IMR-90 (cell line): ENCODE results near the gene ROS1. TPM values are rescaled to one million over a fixed set of nuclear protein-coding genes. Genes with fewer than 3 reads are reported as not detected.
"Not testable (repeated sequence)": the region's sequence is repeated elsewhere in the genome, so short reads cannot be mapped to it uniquely, and the experiment has no call there.

Experiments
- ATAC-seq: fragments of 200-7000 bp; cut with Tn5 transposase; 2 replicates; pipeline ENCODE4 v1.9.1; 2020; ENCODE audit warnings: low read depth, mild to moderate bottlenecking, moderate library complexity
- BruUV-seq: library from RNA; stranded (reverse); fragments of 400-500 nt; replicated peaks from 2 replicates; lab custom pipeline; 2021; lab: Mats Ljungman, UMichigan
- CTCF ChIA-PET: fragments of 300-600 bp; formaldehyde crosslinking; extraction: SDS; loops from one replicate; lab custom pipeline; 2021; ENCODE audit warnings: antibody characterized with exemption; lab: Yijun Ruan, JAX
- POLR2A ChIA-PET: fragments of 300-600 bp; sonication (Branson Sonifier 250); formaldehyde crosslinking; loops from one replicate; lab custom pipeline; 2022; ENCODE audit warnings: antibody characterized with exemption; ENCODE audit not compliant: unreplicated experiment; lab: Charles Lee
- DNase-seq: peaks from one replicate; pipeline ENCODE4 v3.0.0; 2013
- H2AFZ ChIP-seq: replicated peaks from 2 replicates; pipeline ENCODE3; 2013; ENCODE audit warnings: low read length, mild to moderate bottlenecking; ENCODE audit not compliant: poor library complexity
- H2AK5ac ChIP-seq: 2 replicates; pipeline ENCODE4 v1.6.1; 2013; ENCODE audit warnings: low read depth, low read length, inconsistent platforms
- H2AK9ac ChIP-seq: replicated peaks from 2 replicates; pipeline ENCODE3; 2013; ENCODE audit warnings: mild to moderate bottlenecking, low read depth, low read length, moderate library complexity; ENCODE audit not compliant: poor library complexity
- H2BK120ac ChIP-seq: 2 replicates; pipeline ENCODE4 v1.6.1; 2013; ENCODE audit warnings: low read depth, low read length, inconsistent platforms
- H2BK15ac ChIP-seq: 3 replicates; pipeline ENCODE4 v1.6.1; 2013; ENCODE audit warnings: low read depth, low read length, inconsistent platforms
- H2BK20ac ChIP-seq: 2 replicates; pipeline ENCODE4 v1.6.1; 2013; ENCODE audit warnings: low read depth, mild to moderate bottlenecking, inconsistent platforms, low read length, moderate library complexity
- H2BK5ac ChIP-seq: 2 replicates; pipeline ENCODE4 v1.6.1; 2013; ENCODE audit warnings: mild to moderate bottlenecking, low read depth, low read length, inconsistent platforms; ENCODE audit not compliant: poor library complexity, severe bottlenecking
- H3K14ac ChIP-seq: replicated peaks from 2 replicates; pipeline ENCODE4 v1.6.1; 2013; ENCODE audit warnings: low read depth, low read length, inconsistent platforms
- H3K18ac ChIP-seq: 2 replicates; pipeline ENCODE4 v1.6.1; 2013; ENCODE audit warnings: low read depth, low read length, control low read depth
- H3K23ac ChIP-seq: 2 replicates; pipeline ENCODE4 v1.6.1; 2013; ENCODE audit warnings: low read depth, low read length, inconsistent platforms
- H3K27ac ChIP-seq: 2 replicates; pipeline ENCODE4 v1.5.1; 2013; ENCODE audit warnings: mild to moderate bottlenecking, control low read depth, low read length; ENCODE audit not compliant: insufficient read depth
- H3K27me3 ChIP-seq: 2 replicates; pipeline ENCODE4 v1.6.1; 2013; ENCODE audit warnings: low read length; ENCODE audit not compliant: control insufficient read depth, insufficient read depth
- H3K36me3 ChIP-seq: 2 replicates; pipeline ENCODE4 v1.6.1; 2013; ENCODE audit warnings: low read length, mixed read lengths; ENCODE audit not compliant: control insufficient read depth, insufficient read depth
- H3K4ac ChIP-seq: 2 replicates; pipeline ENCODE4 v1.6.1; 2013; ENCODE audit warnings: low read depth, low read length, inconsistent platforms
- H3K4me1 ChIP-seq: 2 replicates; pipeline ENCODE4 v1.6.1; 2013; ENCODE audit warnings: low read length, mixed read lengths; ENCODE audit not compliant: control insufficient read depth, insufficient read depth
- H3K4me2 ChIP-seq: 2 replicates; pipeline ENCODE4 v1.6.1; 2013; ENCODE audit warnings: low read depth, mild to moderate bottlenecking, control low read depth, low read length, moderate library complexity
- H3K4me3 ChIP-seq: 2 replicates; pipeline ENCODE4 v1.5.1; 2013; ENCODE audit warnings: low read depth, mild to moderate bottlenecking, control low read depth, low read length, moderate library complexity; ENCODE audit not compliant: insufficient read depth
- H3K56ac ChIP-seq: 2 replicates; pipeline ENCODE4 v1.6.1; 2013; ENCODE audit warnings: low read length, inconsistent platforms; ENCODE audit not compliant: insufficient read depth; ENCODE audit errors: extremely low read depth
- H3K79me1 ChIP-seq, 2 experiments: 2 replicates each; pipeline ENCODE4 v1.6.1; 2013; ENCODE audit warnings: low read length in 2 of 2, inconsistent platforms in 1 of 2, low read depth in 1 of 2
- H3K9ac ChIP-seq: 2 replicates; pipeline ENCODE4 v1.6.1; 2013; ENCODE audit warnings: low read depth, low read length, control low read depth
- H3K9me1 ChIP-seq: 2 replicates; pipeline ENCODE4 v1.6.1; 2013; ENCODE audit warnings: low read length, inconsistent platforms; ENCODE audit not compliant: insufficient read depth
- H3K9me3 ChIP-seq: 2 replicates; pipeline ENCODE4 v1.6.1; 2013; ENCODE audit warnings: low read length; ENCODE audit not compliant: control insufficient read depth, insufficient read depth
- H4K20me1 ChIP-seq: 2 replicates; pipeline ENCODE4 v1.6.1; 2013; ENCODE audit warnings: low read length, inconsistent platforms; ENCODE audit not compliant: insufficient read depth
- H4K5ac ChIP-seq: 2 replicates; pipeline ENCODE4 v1.6.1; 2013; ENCODE audit warnings: mild to moderate bottlenecking, low read depth, low read length, control low read depth
- H4K8ac ChIP-seq, 2 experiments: 2 replicates each; pipeline ENCODE4 v1.6.1; 2013; ENCODE audit warnings: low read depth in 2 of 2, low read length in 2 of 2, control low read depth in 1 of 2, inconsistent platforms in 1 of 2
- H4K91ac ChIP-seq: 2 replicates; pipeline ENCODE4 v1.6.1; 2013; ENCODE audit warnings: low read depth, low read length, inconsistent platforms; ENCODE audit not compliant: insufficient read depth
- CEBPB ChIP-seq: IDR thresholded peaks from 2 replicates; pipeline ENCODE4 v1.6.1; 2012; ENCODE audit warnings: low read depth, low read length, improper control_type of control experiment
- FOS ChIP-seq: fragments of 150-350 bp; IDR thresholded peaks from 2 replicates; pipeline ENCODE4 v1.6.1; 2016; ENCODE audit warnings: low read depth, low read length
- WGBS, 2 experiments: methylation state at CpG; one replicate each; pipeline versions ENCODE4 v1.1.5 to v1.1.7; 2013; ENCODE audit warnings: missing lambda C conversion rate in 2 of 2; ENCODE audit not compliant: insufficient read length in 1 of 2; ENCODE audit errors: extremely low coverage in 2 of 2; 5-methylcytosine and 5-hydroxymethylcytosine counted together
- dilution Hi-C: fragments of 300-500 bp; cut with HindIII; formaldehyde crosslinking; loops from one replicate; pipeline ENCODE4 v1.14.3; 2018; ENCODE audit warnings: low sequenced_read_pairs; ENCODE audit not compliant: unreplicated experiment
- in situ Hi-C: fragments of 300-500 bp; cut with MboI; formaldehyde crosslinking; loops from 3 replicates; pipeline ENCODE4 v1.14.3; 2019; ENCODE audit warnings: low sequenced_read_pairs, inconsistent platforms, mixed read lengths
- intact Hi-C: fragments of 100-400 bp; cut with micrococcal nuclease; formaldehyde crosslinking; loops from 2 replicates; pipeline ENCODE4 v1.10.0; 2022
- polyA plus RNA-seq, 3 experiments: library from polyadenylated mRNA; depleted of rRNA; stranded (reverse); fragments of >200 nt; gene quantifications; 2 replicates each; pipeline ENCODE4 v1.2.3, GENCODE V29; 2012; ENCODE audit warnings: low replicate concordance in 1 of 3
- total RNA-seq: library from RNA; depleted of rRNA; stranded (reverse); fragments of >200 nt; gene quantifications from 2 replicates; pipeline ENCODE4 v1.2.3, GENCODE V29; 2012

Gene ROS1
- total and polyA plus RNA-seq, 2 of the 4 experiments (the other 2 are of a cell fraction): under 0.01 to 0.03 TPM

DNA sequence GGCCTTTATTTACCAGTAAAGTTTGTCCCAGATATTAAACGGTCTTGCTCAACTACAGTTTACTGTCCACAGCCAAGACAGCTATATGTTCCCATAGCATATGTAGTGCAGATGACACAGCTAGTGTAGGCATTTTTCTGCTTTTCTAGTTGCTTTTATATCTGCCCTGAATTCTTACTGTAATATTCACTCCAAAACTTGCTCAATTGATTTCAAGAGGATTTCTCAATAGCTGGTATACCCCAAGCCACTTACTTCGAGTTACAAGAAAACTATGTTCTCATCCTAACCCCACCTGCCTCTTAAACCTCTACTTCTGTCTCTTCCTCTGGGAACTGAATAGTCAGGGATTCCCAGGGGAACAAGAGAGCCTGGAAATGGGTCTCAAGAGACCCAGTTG, 18.9 kb upstream of the ROS1 start:
- H2AK9ac ChIP-seq: no peak overlapping the region
- no peaks in the 10 kb centered on the region for H3K27me3 ChIP-seq
- no peak overlapping the region for H2AFZ ChIP-seq
- no peak overlapping the region; a peak in 1 of 4 replicates for H4K8ac ChIP-seq
- peak overlapping the region; percentile 51; the same call in 1 of the 2 replicates for H3K18ac ChIP-seq
- peaks cover under 1% of the 10 kb centered on the region; the same call in 1 of the 2 replicates for H3K9me3 ChIP-seq
- peak overlapping the region; percentile 57; the same call in 1 of the 2 replicates for H4K5ac ChIP-seq
- no peak overlapping the region for H3K4ac ChIP-seq
- ChIA-PET CTCF (interaction anchor here (0.5 to 1.0 kb wide), 2 partner anchors 17 to 112 kb away, joined by 3 read pairs; no protein-coding TSS in a partner anchor), POLR2A (no interaction called here)
- H3K9me1 ChIP-seq: peaks cover 9% of the 10 kb centered on the region
- H3K23ac ChIP-seq: no peak overlapping the region
- H3K4me3 ChIP-seq: no peak overlapping the region
- H2BK15ac ChIP-seq: peak overlapping the region; percentile 93
- DNase-seq (peak; percentile 83), ATAC-seq (peak; percentile 6; the same call in 1 of the 2 replicates)
- 0 out of 2 replicates have a peak overlapping the region, but pooled peaks have one; percentile 29 for H2AK5ac ChIP-seq
- H4K91ac ChIP-seq: peak overlapping the region; percentile 29; the same call in 1 of the 2 replicates
- peak; percentile 91 for TF ChIP-seq CEBPB
- TF ChIP-seq FOS: no peak
- H2BK20ac ChIP-seq: peak overlapping the region; percentile 81
- H3K56ac ChIP-seq: no peak overlapping the region
- intact Hi-C loops (no loop called here), in situ Hi-C loops (no loop called here), dilution Hi-C loops (no loop called here)
- peak overlapping the region; percentile 59 for H2BK120ac ChIP-seq
- no TSS peak for BruUV-seq
- H3K79me1 ChIP-seq: no peaks in the 10 kb centered on the region
- 0 out of 2 replicates have a peak overlapping the region, but pooled peaks have one; percentile 77 for H3K14ac ChIP-seq
- H3K36me3 ChIP-seq: no peaks in the 10 kb centered on the region
- WGBS, 2 experiments: no CpG with 5 or more reads among the region's 2 CpGs
- H3K27ac ChIP-seq: no peak overlapping the region
- no peak overlapping the region for H3K9ac ChIP-seq
- H2BK5ac ChIP-seq: peak overlapping the region; percentile 54
- H3K4me1 ChIP-seq: peaks cover 13% of the 10 kb centered on the region
- H3K4me2 ChIP-seq: no peak overlapping the region; the same call in 1 of the 2 replicates
- no peaks in the 10 kb centered on the region for H4K20me1 ChIP-seq

DNA sequence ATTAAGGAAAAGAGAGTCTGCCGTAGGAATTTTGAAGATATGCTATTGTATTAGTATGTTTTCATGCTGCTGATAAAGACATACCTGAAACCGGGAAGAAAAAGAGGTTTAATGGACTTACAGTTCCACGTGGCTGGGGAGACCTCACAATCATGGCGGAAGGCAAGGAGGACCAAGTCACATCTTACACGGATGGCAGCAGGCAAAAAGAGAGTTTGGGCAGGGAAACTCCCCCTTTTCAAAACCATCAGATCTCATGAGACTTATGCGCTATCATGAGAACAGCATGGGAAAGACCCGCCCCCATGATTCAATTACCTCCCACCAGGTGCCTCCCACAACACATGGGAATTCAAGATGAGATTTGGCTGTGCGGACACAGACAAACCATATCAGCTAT, 16.6 kb upstream of the ROS1 start:
- Histone ChIP-seq H2BK5ac (peak overlapping the region; percentile 85), H3K27ac (peak overlapping the region; percentile 37; the same call in 1 of the 2 replicates), H2BK120ac (peak overlapping the region; percentile 21), H4K8ac (peak overlapping the region in 1 of 2 experiments; percentile 37; a peak in 1 of 4 replicates), H4K91ac (peak overlapping the region; percentile 14), H2AK5ac (peak overlapping the region; percentile 43; the same call in 1 of the 2 replicates)
- dilution Hi-C loops, H3K4ac ChIP-seq, H3K23ac ChIP-seq, H3K18ac ChIP-seq, POLR2A ChIA-PET, H3K9me3 ChIP-seq, H2AK9ac ChIP-seq, H3K4me3 ChIP-seq, H3K9me1 ChIP-seq, H3K79me1 ChIP-seq, H3K4me1 ChIP-seq, H4K5ac ChIP-seq, in situ Hi-C loops, H3K36me3 ChIP-seq, H3K9ac ChIP-seq, H3K4me2 ChIP-seq, BruUV-seq, H3K27me3 ChIP-seq, H2AFZ ChIP-seq, H3K14ac ChIP-seq, H3K56ac ChIP-seq, intact Hi-C loops, ATAC-seq, H4K20me1 ChIP-seq, DNase-seq, H2BK20ac ChIP-seq, H2BK15ac ChIP-seq: not testable (repeated sequence)
- no CpG with 5 or more reads among the region's 8 CpGs for WGBS, 2 experiments
- CTCF ChIA-PET: interaction anchor here (1.1 kb wide), 1 partner anchor 17 kb away, joined by 4 read pairs; no protein-coding TSS in a partner anchor
